ENCODE data around the gene RTEL1. TPM values are rescaled to one million over a fixed set of nuclear protein-coding genes. Genes with fewer than 3 reads are reported as not detected.
A peak's percentile ranks its signal among the peaks of the same experiment; 100 is the strongest.

The RTEL1 gene
- total and polyA plus RNA-seq, 8 donors = 7.6 to 70.4 (median 16.1) TPM

DNA sequence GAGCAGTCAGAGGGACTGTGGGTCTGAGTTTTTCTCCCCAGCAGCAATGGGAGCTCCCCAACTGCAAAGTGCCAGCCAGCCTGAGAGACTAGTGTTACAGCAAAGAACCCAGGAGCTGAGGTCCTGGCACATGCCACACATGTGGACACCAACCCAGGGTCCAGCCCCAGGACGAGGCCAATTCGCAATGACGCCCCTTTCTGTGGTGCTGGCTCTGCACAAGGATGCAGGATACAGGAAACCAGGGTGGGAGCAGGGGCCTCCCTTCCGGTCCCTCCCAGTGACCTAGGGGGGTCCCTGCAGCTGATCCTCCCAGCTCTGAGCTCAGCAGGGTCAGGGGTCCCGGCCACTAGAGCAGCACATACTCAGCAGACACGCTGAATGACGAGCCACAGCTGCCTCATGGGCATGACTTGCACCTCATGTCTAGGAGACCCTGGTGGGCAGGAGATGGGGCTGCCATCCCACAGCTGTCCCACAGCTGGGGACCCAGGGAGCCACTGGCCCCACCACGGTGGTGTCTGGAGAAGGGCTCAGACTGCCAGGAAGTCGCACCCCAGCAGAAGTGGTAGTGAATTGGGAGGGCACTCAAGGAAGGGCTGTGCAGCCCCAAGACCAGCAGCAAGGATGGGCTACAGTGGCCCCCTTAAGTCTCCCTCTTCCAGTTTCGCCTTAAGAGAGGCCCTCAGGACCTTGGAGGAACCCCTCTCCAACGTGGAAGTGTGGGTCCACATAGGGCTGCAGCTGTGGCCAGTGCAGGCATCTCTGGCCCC is 46.0 kb downstream of the RTEL1 start:
- no peak overlapping the region for H3K4me3 ChIP-seq
- WGBS, 5 donors = 84 to 98% (median 92%) methylated on average over 7 to 11 of the region's 11 CpGs
- DNase-seq = no peak
- H3K36me3 ChIP-seq = peaks cover 22 to 63% (median 48%) of the 10 kb centered on the region in 4 donors
- no peak overlapping the region for H3K27ac ChIP-seq
- peaks cover 25 to 36% (median 32%) of the 10 kb centered on the region in 4 donors for H3K4me1 ChIP-seq
- TF ChIP-seq, protein P1, sequence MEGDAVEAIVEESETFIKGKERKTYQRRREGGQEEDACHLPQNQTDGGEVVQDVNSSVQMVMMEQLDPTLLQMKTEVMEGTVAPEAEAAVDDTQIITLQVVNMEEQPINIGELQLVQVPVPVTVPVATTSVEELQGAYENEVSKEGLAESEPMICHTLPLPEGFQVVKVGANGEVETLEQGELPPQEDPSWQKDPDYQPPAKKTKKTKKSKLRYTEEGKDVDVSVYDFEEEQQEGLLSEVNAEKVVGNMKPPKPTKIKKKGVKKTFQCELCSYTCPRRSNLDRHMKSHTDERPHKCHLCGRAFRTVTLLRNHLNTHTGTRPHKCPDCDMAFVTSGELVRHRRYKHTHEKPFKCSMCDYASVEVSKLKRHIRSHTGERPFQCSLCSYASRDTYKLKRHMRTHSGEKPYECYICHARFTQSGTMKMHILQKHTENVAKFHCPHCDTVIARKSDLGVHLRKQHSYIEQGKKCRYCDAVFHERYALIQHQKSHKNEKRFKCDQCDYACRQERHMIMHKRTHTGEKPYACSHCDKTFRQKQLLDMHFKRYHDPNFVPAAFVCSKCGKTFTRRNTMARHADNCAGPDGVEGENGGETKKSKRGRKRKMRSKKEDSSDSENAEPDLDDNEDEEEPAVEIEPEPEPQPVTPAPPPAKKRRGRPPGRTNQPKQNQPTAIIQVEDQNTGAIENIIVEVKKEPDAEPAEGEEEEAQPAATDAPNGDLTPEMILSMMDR (IDR thresholded peaks at IDR 0.05) = no peak
- TF ChIP-seq POLR2A (IDR thresholded peaks at IDR 0.05) = no peak
- TF ChIP-seq EP300 (IDR thresholded peaks at IDR 0.05) = no peak
- no peak for TF ChIP-seq POLR2AphosphoS5 (IDR thresholded peaks at IDR 0.05)
- intact Hi-C loops (cut with DNase I; ENCODE audit: low total_unique reads) = no loop called here
- no peaks in the 10 kb centered on the region for H3K9me3 ChIP-seq
- no peaks in the 10 kb centered on the region for H3K27me3 ChIP-seq

DNA sequence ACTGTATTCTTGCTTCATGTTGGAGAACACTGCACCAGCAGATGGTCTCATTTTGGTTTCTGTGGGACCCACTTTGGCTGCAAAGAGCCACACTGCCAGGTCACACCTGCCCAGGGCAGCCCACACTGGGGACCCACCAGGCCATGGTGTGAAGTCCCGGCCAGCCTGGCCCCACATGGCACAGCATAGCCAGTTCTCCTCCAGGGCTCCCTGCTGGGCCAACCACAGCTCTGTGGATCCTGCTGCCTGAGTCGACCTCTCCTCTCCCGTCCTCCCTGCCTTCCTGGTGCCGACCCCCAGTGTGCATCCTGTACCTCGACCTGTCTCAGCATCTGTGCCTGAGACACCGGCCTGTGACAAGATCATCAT is 46.6 kb downstream of the RTEL1 start:
- Histone ChIP-seq H3K4me3 (no peak overlapping the region), H3K27ac (no peak overlapping the region), H3K9me3 (no peaks in the 10 kb centered on the region), H3K27me3 (no peaks in the 10 kb centered on the region), H3K36me3 (peaks cover 25 to 69% (median 49%) of the 10 kb centered on the region in 4 donors), H3K4me1 (peaks cover 25 to 36% (median 33%) of the 10 kb centered on the region in 4 donors)
- TF ChIP-seq POLR2A (IDR thresholded peaks at IDR 0.05) = no peak
- TF ChIP-seq, protein P1 (IDR thresholded peaks at IDR 0.05) = no peak
- intact Hi-C loops (cut with DNase I; ENCODE audit: low total_unique reads) = no loop called here
- DNase-seq = no peak
- WGBS, 5 donors = 76 to 94% (median 84%) methylated on average over 6 of the region's 6 CpGs

DNA sequence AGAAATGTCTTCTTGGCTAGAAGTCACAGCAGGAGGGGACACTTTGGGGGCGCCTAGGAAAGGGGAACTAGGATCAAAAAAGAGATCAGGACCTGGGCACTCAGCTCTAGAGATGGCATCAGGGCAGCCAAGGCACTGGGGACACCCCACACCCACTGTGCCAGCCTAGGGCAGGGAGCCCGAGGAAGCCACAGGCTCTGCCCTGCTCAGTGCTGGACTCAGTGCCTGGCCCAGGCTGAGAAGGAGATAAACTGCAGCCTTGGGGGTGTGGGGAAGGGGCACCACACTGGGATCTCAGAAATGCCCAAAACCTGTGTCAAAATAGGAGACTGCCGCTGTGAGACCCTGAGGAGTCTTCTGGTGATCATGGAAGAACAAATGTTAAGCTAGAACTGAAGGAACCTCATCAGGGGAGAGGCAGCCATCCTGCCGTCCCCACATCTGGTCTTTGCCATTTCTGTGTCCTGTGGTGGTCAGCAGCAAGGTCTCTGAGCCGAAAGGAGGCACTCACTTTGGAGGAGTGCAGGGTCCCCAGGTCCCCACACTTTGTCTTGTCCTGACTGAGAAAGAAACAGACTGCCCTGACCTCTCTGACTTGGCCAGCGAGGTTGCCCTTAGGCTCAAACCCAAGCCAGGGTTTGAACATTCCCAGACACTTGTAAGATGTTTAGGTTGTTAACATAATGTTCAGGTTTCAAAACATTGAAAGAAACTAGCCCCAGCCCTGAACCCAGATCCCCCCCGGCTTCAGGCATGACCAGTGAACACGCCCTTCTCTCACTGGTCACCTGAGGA is 47.3 kb downstream of the RTEL1 start:
- 85 to 92% (median 89%) methylated on average over 8 of the region's 8 CpGs for WGBS, 5 donors
- TF ChIP-seq POLR2A (IDR thresholded peaks at IDR 0.05) (no peak), POLR2AphosphoS5 (IDR thresholded peaks at IDR 0.05) (no peak), EP300 (IDR thresholded peaks at IDR 0.05) (no peak)
- TF ChIP-seq, protein P1 (IDR thresholded peaks at IDR 0.05) = no peak
- Histone ChIP-seq H3K4me1 (peaks cover 25 to 42% (median 35%) of the 10 kb centered on the region in 4 donors), H3K4me3 (no peak overlapping the region), H3K36me3 (peaks cover 25 to 69% (median 53%) of the 10 kb centered on the region in 4 donors), H3K27ac (no peak overlapping the region), H3K27me3 (no peaks in the 10 kb centered on the region), H3K9me3 (no peaks in the 10 kb centered on the region)
- DNase-seq = no peak
- intact Hi-C loops (cut with DNase I; ENCODE audit: low total_unique reads) = no loop called here

DNA sequence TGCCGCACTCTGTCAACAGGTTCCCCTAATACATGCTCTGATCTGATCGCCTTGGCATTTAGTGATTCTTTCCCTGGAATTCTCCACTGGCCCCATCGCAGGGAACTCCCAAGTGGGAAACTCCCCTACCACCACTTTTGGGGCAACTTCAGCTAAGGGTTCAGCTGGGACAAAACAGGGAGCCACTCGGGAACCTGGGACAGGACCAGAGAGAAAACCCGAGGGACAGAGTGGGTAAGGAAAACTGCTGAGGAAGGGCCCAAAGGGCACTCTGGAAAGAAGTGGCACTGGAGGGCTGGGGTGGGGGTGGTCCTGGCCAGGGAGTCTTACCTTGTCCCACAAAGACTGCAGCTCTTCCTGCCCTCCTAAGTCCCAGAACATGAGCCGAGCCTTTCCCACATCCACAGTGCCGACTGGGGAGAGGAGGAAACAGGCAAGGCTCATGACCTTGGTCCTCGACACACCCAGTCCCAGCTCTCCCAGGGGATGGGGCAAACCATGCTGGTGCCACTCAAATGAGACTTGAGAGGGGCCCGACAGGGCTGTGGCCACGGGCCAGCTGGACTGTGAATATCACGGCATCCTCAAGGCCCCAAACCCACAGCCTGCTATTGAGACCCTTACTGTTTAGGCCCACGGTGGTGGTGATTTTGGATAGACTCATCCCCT is 48.0 kb downstream of the RTEL1 start:
- WGBS, 5 donors = 75 to 82% (median 78%) methylated on average over 9 to 12 of the region's 12 CpGs
- Histone ChIP-seq H3K27me3 (no peaks in the 10 kb centered on the region), H3K36me3 (peaks cover 27 to 73% (median 59%) of the 10 kb centered on the region in 4 donors), H3K4me1 (peaks cover 25 to 49% (median 38%) of the 10 kb centered on the region in 4 donors), H3K4me3 (peak overlapping the region; percentile 93 to 98 (median 94)), H3K9me3 (no peaks in the 10 kb centered on the region), H3K27ac (peak overlapping the region in 4 of 5 donors; percentile 89 to 96 (median 94))
- TF ChIP-seq POLR2AphosphoS5 (IDR thresholded peaks at IDR 0.05) = no peak
- no peak for TF ChIP-seq EP300 (IDR thresholded peaks at IDR 0.05)
- TF ChIP-seq, protein P1 (IDR thresholded peaks at IDR 0.05) = no peak
- TF ChIP-seq POLR2A (IDR thresholded peaks at IDR 0.05) = no peak
- intact Hi-C loops (cut with DNase I; ENCODE audit: low total_unique reads) = no loop called here
- no peak for DNase-seq
